ENCODE results near the gene RABGAP1L.
"Not testable (repeated sequence)": the region's sequence is repeated elsewhere in the genome, so short reads cannot be mapped to it uniquely, and the experiment has no call there.

DNA sequence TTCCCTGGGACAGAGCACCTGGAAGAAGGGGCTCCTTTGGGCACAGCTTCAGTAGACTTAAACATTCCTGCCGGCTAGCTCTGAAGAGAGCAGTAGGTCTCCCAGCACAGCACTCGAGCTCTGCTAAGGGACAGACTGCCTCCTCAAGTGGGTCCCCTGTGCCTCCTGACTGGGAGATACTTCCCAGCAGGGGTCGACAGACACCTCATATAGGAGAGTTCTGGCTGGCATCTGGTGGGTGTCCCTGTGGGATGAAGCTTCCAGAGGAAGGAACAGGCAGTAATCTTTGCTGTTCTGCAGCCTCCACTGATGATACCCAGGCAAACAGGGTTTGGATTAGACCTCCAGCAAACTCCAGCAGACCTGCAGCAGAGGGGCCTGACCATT is 14.9 kb upstream of the RABGAP1L start:
- TF ChIP-seq, protein P1, sequence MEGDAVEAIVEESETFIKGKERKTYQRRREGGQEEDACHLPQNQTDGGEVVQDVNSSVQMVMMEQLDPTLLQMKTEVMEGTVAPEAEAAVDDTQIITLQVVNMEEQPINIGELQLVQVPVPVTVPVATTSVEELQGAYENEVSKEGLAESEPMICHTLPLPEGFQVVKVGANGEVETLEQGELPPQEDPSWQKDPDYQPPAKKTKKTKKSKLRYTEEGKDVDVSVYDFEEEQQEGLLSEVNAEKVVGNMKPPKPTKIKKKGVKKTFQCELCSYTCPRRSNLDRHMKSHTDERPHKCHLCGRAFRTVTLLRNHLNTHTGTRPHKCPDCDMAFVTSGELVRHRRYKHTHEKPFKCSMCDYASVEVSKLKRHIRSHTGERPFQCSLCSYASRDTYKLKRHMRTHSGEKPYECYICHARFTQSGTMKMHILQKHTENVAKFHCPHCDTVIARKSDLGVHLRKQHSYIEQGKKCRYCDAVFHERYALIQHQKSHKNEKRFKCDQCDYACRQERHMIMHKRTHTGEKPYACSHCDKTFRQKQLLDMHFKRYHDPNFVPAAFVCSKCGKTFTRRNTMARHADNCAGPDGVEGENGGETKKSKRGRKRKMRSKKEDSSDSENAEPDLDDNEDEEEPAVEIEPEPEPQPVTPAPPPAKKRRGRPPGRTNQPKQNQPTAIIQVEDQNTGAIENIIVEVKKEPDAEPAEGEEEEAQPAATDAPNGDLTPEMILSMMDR (IDR thresholded peaks at IDR 0.05): not testable (repeated sequence)
- TF ChIP-seq POLR2A (IDR thresholded peaks at IDR 0.05): not testable (repeated sequence)

All from Peyer's patch (tissue), 4 donors.